Measurements from ENCODE around the gene BAG3.
"Not testable (repeated sequence)": the region's sequence is repeated elsewhere in the genome, so short reads cannot be mapped to it uniquely, and the experiment has no call there.

GRCh38 chr10:119662076-119662605 lies 11.0 kb downstream of the BAG3 start:
- TF ChIP-seq, protein P1, sequence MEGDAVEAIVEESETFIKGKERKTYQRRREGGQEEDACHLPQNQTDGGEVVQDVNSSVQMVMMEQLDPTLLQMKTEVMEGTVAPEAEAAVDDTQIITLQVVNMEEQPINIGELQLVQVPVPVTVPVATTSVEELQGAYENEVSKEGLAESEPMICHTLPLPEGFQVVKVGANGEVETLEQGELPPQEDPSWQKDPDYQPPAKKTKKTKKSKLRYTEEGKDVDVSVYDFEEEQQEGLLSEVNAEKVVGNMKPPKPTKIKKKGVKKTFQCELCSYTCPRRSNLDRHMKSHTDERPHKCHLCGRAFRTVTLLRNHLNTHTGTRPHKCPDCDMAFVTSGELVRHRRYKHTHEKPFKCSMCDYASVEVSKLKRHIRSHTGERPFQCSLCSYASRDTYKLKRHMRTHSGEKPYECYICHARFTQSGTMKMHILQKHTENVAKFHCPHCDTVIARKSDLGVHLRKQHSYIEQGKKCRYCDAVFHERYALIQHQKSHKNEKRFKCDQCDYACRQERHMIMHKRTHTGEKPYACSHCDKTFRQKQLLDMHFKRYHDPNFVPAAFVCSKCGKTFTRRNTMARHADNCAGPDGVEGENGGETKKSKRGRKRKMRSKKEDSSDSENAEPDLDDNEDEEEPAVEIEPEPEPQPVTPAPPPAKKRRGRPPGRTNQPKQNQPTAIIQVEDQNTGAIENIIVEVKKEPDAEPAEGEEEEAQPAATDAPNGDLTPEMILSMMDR (IDR thresholded peaks at IDR 0.05 in 8 of 11, conservative IDR thresholded peaks at IDR 0.05 in 3 of 11): not testable (repeated sequence)
- TF ChIP-seq POLR2A (IDR thresholded peaks at IDR 0.05): not testable (repeated sequence)
